ENCODE measurements around the gene ITGAL.
A peak's percentile ranks its signal among the peaks of the same experiment; 100 is the strongest.
"Not testable (repeated sequence)": the region's sequence is repeated elsewhere in the genome, so short reads cannot be mapped to it uniquely, and the experiment has no call there.

Gene ITGAL

GRCh38 chr16:30533146-30533522 lies 60.6 kb downstream of the ITGAL start:
- TF ChIP-seq ZNF384 (IDR thresholded peaks at IDR 0.05) = no peak
- no peak for TF ChIP-seq TARDBP (IDR thresholded peaks at IDR 0.05)
- no peak for TF ChIP-seq SUZ12 (IDR thresholded peaks at IDR 0.05)
- no peak for TF ChIP-seq PKNOX1 (IDR thresholded peaks at IDR 0.05)
- no peak for TF ChIP-seq SP1 (IDR thresholded peaks at IDR 0.05)
- no peak for TF ChIP-seq FOXM1 (IDR thresholded peaks at IDR 0.05; ENCODE audit: borderline replicate concordance)
- no peak for TF ChIP-seq NFRKB (IDR thresholded peaks at IDR 0.05)
- TF ChIP-seq FOXA1 (IDR thresholded peaks at IDR 0.05) = no peak
- TF ChIP-seq HDGF (IDR thresholded peaks at IDR 0.05; ENCODE audit: borderline replicate concordance) = no peak
- no peak for TF ChIP-seq CTBP1 (IDR thresholded peaks at IDR 0.05; ENCODE audit: borderline replicate concordance)
- no peak for TF ChIP-seq L3MBTL2 (conservative IDR thresholded peaks at IDR 0.05)
- TF ChIP-seq ARNT (IDR thresholded peaks at IDR 0.05) = no peak
- no peak for TF ChIP-seq ELF4 (IDR thresholded peaks at IDR 0.05)
- no peak for TF ChIP-seq BHLHE40 (IDR thresholded peaks at IDR 0.05; ENCODE audit: borderline replicate concordance)
- TF ChIP-seq FOXK2 (IDR thresholded peaks at IDR 0.05) = no peak
- TF ChIP-seq LEF1 (IDR thresholded peaks at IDR 0.05; ENCODE audit: borderline replicate concordance) = no peak
- ChIA-PET CTCF (interaction anchor here (2.4 kb wide), 1 partner anchor 103 kb away, joined by 8 read pairs; the partner anchor contains the start of gene DCTPP1), POLR2A (interaction anchor here (1.0 to 11.3 kb wide), 7 partner anchors 8 to 103 kb away, joined by 3 to 181 read pairs (median 37); partner anchors contain the start of genes DCTPP1, ZNF688, ZNF689 and ZNF764)
- DNase-seq (ENCODE audit: extremely low spot score) = no peak

GRCh38 chr16:30533748-30534367 lies 61.3 kb downstream of the ITGAL start:
- DNase-seq (ENCODE audit: extremely low spot score) = no peak
- ChIA-PET POLR2A (interaction anchor here (0.7 to 11.3 kb wide), 22 partner anchors 9 to 411 kb away, joined by 3 to 181 read pairs (median 5); partner anchors contain the start of genes DCTPP1, MAPK3, ZNF688 and ZNF689), CTCF (interaction anchor here (0.8 to 2.4 kb wide), 2 partner anchors 82 to 104 kb away, joined by 3 to 8 read pairs; partner anchors contain the start of gene DCTPP1)
- no peak for TF ChIP-seq SP1 (IDR thresholded peaks at IDR 0.05)
- TF ChIP-seq FOXK2 (IDR thresholded peaks at IDR 0.05) = no peak
- no peak for TF ChIP-seq SUZ12 (IDR thresholded peaks at IDR 0.05)
- TF ChIP-seq LEF1 (IDR thresholded peaks at IDR 0.05; ENCODE audit: borderline replicate concordance) = no peak
- no peak for TF ChIP-seq TARDBP (IDR thresholded peaks at IDR 0.05)
- no peak for TF ChIP-seq NFRKB (IDR thresholded peaks at IDR 0.05)

DNA sequence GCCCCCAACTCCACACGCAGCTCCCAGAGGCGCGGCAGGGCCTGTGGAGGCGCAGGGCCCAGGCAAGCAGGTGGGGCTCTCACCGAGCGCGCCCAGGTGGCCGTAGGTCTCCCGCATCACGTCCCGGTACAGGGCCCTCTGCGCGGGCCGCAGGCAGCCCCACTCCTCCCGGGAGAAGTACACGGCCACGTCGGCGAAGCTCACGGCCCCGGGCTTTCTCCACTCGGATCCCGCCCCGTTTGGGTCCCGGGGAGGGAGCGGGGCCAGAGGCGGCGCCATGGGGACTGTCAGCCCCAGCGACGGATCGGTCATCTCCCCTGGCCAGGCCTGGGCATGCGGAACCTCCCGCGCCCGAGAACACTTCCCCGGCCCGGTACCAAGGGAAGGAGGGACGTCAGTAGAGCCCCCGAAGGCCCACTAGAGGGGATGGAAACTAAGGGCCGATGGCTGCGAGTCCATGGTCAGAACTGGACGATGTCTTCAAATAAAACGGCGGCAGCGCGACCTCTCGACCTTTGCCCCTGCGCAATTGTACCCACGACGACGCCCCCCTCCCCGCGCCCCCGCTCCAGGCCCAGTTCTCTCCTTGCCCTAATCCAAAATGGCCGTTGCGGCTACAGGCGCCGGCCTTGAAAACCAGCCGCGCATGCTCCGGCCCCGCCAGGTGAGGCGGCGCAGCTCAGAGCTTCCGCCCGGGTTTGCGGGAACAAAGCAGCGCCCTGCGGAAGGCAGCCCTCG lies 62.0 kb downstream of the ITGAL start, which contains the start of gene ZNF747:
Gene ZNF747 (minus strand): TSS at position 491 of the 738 bp plus-strand sequence. CDS start 179 bp downstream, at position 312.
- CTCF ChIA-PET = interaction anchor here (0.6 to 2.4 kb wide), 10 partner anchors 7 to 105 kb away, joined by 3 to 19 read pairs (median 6); partner anchors contain the start of genes DCTPP1 and ZNF764
- TF ChIP-seq FOXK2 (IDR thresholded peaks at IDR 0.05) (no peak), FOXM1 (IDR thresholded peaks at IDR 0.05; ENCODE audit: borderline replicate concordance) (peak; percentile 36; the same call in 1 of the 2 replicates), FOXA1 (IDR thresholded peaks at IDR 0.05) (no peak), SP1 (IDR thresholded peaks at IDR 0.05) (no peak), HDGF (IDR thresholded peaks at IDR 0.05; ENCODE audit: borderline replicate concordance) (peak; percentile 15; the same call in 1 of the 2 replicates)
- POLR2A ChIA-PET = interaction anchor here (0.6 to 11.3 kb wide), 36 partner anchors 9 to 540 kb away, joined by 3 to 181 read pairs (median 5); partner anchors contain the start of genes CORO1A, DCTPP1, FBRS and MAPK3
- DNase-seq (ENCODE audit: extremely low spot score) = peak; percentile 93

DNA sequence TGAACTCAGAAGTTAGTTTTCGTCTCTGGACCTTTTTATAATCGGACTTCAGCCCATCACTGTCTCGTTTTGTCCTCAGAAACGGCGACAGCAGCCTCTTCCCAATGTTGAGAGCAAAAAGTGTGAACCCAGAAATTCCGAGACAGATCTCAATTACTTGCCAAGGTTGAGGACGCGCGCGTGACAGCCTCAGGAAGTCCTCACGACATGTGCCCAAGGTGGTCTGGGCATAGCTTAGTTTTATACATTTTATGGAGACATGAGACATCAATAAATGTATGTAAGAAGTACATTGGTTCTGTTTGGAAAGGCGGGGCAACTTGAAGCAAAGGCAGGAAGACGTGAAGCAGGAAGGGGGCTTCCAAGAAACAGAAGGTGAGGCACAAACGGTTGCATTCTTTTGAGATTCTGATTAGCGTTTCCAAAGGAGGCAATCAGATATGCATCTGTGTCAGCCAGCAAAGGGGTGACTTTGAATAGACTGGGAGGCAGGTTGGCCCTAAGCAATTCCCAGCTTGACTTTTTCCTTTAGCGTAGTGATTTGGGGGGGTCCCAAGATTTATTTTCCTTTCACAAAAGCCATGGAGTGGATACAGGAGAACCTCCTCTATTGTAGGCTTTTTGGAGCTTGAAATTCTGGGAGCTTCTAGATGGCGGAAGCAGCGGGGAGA lies 62.7 kb downstream of the ITGAL start:
- TF ChIP-seq ARNT (IDR thresholded peaks at IDR 0.05) (no peak), HDGF (IDR thresholded peaks at IDR 0.05; ENCODE audit: borderline replicate concordance) (no peak), NFRKB (IDR thresholded peaks at IDR 0.05) (no peak), ZNF384 (IDR thresholded peaks at IDR 0.05) (no peak), FOXM1 (IDR thresholded peaks at IDR 0.05; ENCODE audit: borderline replicate concordance) (no peak), TARDBP (IDR thresholded peaks at IDR 0.05) (no peak), ELF4 (IDR thresholded peaks at IDR 0.05) (peak; percentile 74; the same call in 1 of the 2 replicates), FOXK2 (IDR thresholded peaks at IDR 0.05) (no peak), L3MBTL2 (conservative IDR thresholded peaks at IDR 0.05) (peak; percentile 94), SP1 (IDR thresholded peaks at IDR 0.05) (no peak), PKNOX1 (IDR thresholded peaks at IDR 0.05) (no peak; the same call in 1 of the 2 replicates)
- POLR2A ChIA-PET = interaction anchor here (0.6 to 11.3 kb wide), 39 partner anchors 8 to 540 kb away, joined by 3 to 181 read pairs (median 5); partner anchors contain the start of genes CORO1A, DCTPP1, FBRS and MAPK3
- CTCF ChIA-PET = interaction anchor here (0.6 to 2.4 kb wide), 18 partner anchors 8 to 696 kb away, joined by 3 to 19 read pairs (median 6); partner anchors contain the start of genes DCTPP1, PRR14 and ZNF764
- DNase-seq (ENCODE audit: extremely low spot score) = no peak

DNA sequence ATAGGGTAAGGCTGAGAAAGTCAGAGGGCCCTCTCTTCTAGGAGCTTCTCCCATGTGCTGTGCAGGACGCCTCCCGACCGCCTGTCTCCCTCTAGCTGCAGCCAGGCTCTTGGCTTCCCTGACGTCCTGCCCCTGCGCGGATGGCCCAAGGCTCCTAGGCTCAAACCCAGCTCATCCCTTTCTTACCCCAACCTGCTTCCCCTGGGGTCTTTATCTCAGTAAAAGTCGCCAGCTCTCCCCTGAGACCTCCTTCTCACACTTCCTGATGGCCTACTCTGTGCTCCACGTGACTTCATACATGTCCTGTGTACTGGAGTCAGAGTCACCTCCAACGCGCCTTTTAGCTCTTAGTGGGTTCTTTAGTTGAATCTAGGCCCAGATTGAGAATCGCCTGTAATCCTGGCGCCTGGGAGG lies 63.2 kb downstream of the ITGAL start:
- peak; percentile 3; the same call in 1 of the 2 replicates for TF ChIP-seq L3MBTL2 (conservative IDR thresholded peaks at IDR 0.05)
- TF ChIP-seq SUZ12 (IDR thresholded peaks at IDR 0.05) = no peak
- 0 out of 2 replicates have a peak, but pooled peaks have one; percentile 49 for TF ChIP-seq HDGF (IDR thresholded peaks at IDR 0.05; ENCODE audit: borderline replicate concordance)
- TF ChIP-seq FOXA1 (IDR thresholded peaks at IDR 0.05) = no peak
- ChIA-PET POLR2A (interaction anchor here (0.7 to 11.3 kb wide), 31 partner anchors 8 to 413 kb away, joined by 3 to 181 read pairs (median 9); partner anchors contain the start of genes CORO1A, DCTPP1, FBRS and MAPK3), CTCF (interaction anchor here (0.6 to 1.9 kb wide), 17 partner anchors 9 to 696 kb away, joined by 3 to 19 read pairs (median 5); partner anchors contain the start of genes DCTPP1, PRR14 and ZNF764)
- DNase-seq (ENCODE audit: extremely low spot score) = peak; percentile 75

DNA sequence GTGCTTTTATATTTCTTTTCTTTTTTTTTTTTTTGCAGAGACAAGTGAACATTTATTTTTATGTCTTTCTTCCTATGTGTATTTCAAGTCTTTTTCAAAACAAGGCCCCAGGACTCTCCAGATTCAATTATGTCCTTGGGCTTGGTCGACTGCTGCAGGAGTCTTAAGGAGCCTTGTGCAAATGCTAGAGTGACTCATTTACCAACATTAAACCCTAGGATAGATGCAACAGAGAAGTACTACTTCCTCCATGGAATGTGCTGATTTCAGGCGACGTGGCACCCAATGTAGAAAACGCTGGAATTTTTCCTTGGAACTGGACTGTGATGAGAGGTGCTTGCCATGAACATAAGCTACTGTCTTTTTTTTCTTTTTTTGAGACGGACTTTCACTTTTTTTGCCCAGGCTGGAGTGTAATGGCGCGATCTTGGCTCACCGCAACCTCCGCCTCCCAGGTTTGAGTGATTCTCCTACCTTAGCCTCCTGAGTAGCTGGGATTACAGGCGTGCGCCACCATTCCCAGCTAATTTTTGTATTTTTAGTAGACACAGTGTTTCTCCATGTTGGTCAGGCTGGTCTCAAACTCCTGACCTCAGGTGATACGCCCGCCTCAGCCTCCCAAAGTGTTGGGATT lies 64.0 kb downstream of the ITGAL start:
- POLR2A ChIA-PET = interaction anchor here (0.9 to 11.3 kb wide), 21 partner anchors 7 to 353 kb away, joined by 3 to 181 read pairs (median 12); partner anchors contain the start of genes CORO1A, DCTPP1, FBRS and SEPHS2
- DNase-seq (ENCODE audit: extremely low spot score) = not testable (repeated sequence)
- CTCF ChIA-PET = interaction anchor here (0.6 to 1.9 kb wide), 8 partner anchors 9 to 107 kb away, joined by 3 to 12 read pairs (median 6); partner anchors contain the start of gene DCTPP1
